NAMALWA (cell line): ENCODE results near the gene RTBDN.
A peak's percentile ranks its signal among the peaks of the same experiment; 100 is the strongest.

Source experiments
- DNase-seq: peaks from one replicate; pipeline ENCODE4 v3.0.0-alpha.2; 2015; ENCODE audit warnings: low spot score

RTBDN gene

DNA sequence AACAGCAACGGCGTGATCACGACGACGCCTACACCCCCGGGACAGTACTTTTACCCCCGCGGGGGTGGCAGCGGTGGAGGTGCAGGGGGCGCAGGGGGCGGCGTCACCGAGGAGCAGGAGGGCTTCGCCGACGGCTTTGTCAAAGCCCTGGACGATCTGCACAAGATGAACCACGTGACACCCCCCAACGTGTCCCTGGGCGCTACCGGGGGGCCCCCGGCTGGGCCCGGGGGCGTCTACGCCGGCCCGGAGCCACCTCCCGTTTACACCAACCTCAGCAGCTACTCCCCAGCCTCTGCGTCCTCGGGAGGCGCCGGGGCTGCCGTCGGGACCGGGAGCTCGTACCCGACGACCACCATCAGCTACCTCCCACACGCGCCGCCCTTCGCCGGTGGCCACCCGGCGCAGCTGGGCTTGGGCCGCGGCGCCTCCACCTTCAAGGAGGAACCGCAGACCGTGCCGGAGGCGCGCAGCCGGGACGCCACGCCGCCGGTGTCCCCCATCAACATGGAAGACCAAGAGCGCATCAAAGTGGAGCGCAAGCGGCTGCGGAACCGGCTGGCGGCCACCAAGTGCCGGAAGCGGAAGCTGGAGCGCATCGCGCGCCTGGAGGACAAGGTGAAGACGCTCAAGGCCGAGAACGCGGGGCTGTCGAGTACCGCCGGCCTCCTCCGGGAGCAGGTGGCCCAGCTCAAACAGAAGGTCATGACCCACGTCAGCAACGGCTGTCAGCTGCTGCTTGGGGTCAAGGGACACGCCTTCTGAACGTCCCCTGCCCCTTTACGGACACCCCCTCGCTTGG lies 42.1 kb downstream of the RTBDN start:
- DNase-seq: peak; percentile 90

GRCh38 chr19:12791345-12792050 lies 42.9 kb downstream of the RTBDN start, which contains the start of gene JUNB:
Gene JUNB, plus strand, starts transcription at chr19:12791486. Its CDS starts 286 bp downstream, at chr19:12791772.
- peak; percentile 96 for DNase-seq

GRCh38 chr19:12790628-12791344 lies 43.6 kb downstream of the RTBDN start:
- DNase-seq: no peak

DNA sequence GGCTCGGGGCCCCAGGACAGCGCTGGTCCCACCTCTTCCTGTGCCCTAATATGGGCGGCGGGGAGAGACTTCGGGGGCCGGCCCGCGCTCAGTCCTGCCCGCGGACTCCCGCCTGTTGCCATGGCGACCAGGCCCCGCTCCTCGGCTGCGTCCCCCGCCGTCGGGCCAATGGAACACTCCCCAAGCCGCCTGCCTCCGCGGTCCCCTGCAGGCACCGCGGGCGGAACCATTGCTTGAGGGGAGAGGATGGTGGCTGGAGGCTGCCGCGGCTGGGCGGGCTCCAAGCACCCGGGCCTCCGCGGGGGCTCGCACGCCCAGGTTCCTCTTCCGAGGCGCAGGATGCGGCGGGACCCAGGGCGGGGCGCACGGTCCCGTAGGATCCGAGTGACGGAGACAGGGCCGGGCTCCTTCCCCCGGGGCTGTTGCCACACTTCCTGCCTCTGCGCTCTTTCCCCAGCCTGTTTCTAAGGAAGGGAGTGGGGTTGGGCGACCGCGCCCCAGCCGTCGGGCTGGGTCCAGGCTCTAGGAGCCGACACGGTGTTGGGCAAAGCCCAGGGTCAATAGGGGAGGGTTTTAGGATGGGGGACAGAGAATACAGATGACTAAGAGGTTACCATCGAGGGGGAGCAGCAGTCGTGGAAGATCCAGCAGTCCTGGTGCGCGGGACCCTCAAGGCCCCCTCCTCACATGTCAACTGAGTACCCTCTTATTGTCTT lies 44.3 kb downstream of the RTBDN start:
- peak; percentile 98 for DNase-seq

- DNase-seq: peak; percentile 64
Observed at GRCh38 chr19:12789098-12789903, 45.1 kb downstream of the RTBDN start.

GRCh38 chr19:12788682-12789097 lies 45.7 kb downstream of the RTBDN start:
- peak; percentile 78 for DNase-seq

- peak; percentile 57 for DNase-seq
Observed at GRCh38 chr19:12788042-12788681, 46.2 kb downstream of the RTBDN start.

- no peak for DNase-seq
Observed at GRCh38 chr19:12787458-12787857, 46.9 kb downstream of the RTBDN start.

GRCh38 chr19:12786952-12787351 lies 47.4 kb downstream of the RTBDN start:
- no peak for DNase-seq

DNA sequence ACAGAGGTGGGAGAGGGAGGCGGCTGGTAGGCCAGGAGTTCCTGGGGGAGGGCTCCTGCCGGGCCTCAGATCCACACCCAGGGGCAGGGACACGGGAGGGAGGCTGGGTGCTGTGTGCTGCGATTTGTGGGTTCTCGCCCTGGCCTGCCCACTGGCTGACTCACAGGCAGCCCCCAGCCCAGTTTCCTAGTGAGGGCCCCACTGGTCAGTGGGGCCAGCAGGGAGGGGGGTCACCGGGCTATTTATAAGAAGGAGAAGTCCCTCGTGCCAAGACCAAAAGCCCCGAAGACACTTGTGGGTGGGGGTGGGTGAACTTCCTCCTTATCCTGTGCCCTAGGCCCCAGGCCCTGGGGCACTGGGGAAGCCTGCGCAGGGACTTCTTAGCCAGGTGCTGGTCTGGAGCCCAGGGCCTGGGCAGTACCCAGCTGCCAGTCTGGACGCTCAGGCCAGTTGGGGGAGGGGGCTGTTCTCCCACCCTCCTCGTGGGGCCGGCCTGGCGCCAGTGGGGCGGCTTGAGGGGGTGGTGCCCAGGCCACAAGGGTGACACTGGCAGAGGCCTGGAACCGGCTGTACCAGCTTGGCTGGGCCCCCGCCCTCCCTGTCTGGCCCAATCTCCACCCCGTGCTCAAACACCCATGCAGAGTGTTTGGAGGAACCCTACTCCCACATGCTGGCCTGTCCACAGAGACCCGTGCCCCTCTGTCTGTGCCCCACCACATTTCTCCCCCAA lies 48.1 kb downstream of the RTBDN start:
- peak; percentile 54 for DNase-seq

GRCh38 chr19:12785431-12786031 lies 48.8 kb downstream of the RTBDN start:
- DNase-seq: no peak

DNA sequence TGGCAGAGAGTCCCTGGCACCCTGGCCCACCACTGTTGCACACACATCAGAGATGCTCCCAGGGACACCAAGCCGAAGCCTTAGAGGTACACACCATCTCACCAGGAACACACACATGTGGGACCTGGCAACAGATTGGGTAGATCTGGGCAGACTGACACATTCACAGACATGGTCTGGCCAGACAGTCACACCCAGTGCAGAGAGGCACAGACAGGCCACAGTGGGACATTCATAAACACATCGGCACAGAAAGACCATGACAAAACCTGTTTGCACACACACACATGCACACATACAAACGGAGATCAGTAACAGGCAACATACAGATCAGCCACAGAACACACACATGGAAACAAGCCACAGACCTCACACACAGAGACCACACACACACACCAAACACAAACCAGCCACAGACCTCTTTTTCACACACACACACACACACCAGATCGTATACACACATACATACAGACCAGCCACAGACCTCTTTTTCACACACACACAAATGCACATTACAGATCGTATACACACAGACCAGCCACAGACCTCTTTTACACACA lies 49.4 kb downstream of the RTBDN start:
- no peak for DNase-seq

- DNase-seq: peak; percentile 56
Observed at GRCh38 chr19:12784394-12784870, 49.9 kb downstream of the RTBDN start.

- DNase-seq: no peak
Observed at GRCh38 chr19:12783849-12784393, 50.5 kb downstream of the RTBDN start.

GRCh38 chr19:12783291-12783848 lies 51.0 kb downstream of the RTBDN start:
- no peak for DNase-seq

- no peak for DNase-seq
Observed at GRCh38 chr19:12782424-12783290, 51.7 kb downstream of the RTBDN start.

DNA sequence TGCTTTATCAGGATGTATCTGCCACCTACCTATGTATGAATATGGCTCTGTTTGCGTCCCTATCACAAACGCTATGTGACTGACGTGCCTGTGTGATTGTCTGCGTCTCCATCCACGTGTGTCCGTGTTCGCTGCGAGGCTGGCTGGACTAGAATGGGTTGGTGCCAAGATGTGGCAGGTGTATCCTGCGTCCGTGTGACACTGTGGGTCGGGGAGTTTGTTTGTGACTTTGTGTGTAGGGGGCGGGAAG lies 52.3 kb downstream of the RTBDN start:
- peak; percentile 75 for DNase-seq
